ENCODE results near the gene YWHAH. TPM values are rescaled to one million over a fixed set of nuclear protein-coding genes. Genes with fewer than 3 reads are reported as not detected.

The YWHAH gene
- total RNA-seq, 1 donor from 2014 or later, result 138 TPM

- Mint-ChIP-seq H3K27me3 (peaks cover 25% of the 10 kb centered on the region), H3K4me3 (no peak overlapping the region), H3K36me3 (ENCODE audit: low read depth) (no peaks in the 10 kb centered on the region), H3K4me1 (no peaks in the 10 kb centered on the region), H3K27ac (no peak overlapping the region), H3K9me3 (no peaks in the 10 kb centered on the region)
- intact Hi-C loops (cut with micrococcal nuclease), result no loop called here
- no peak for DNase-seq
Measured at GRCh38 chr22:31991102-31991839, 46.9 kb downstream of the YWHAH start.

- no peaks in the 10 kb centered on the region for H3K9me3 Mint-ChIP-seq
- H3K27me3 Mint-ChIP-seq, result peaks cover 26% of the 10 kb centered on the region
- H3K36me3 Mint-ChIP-seq (ENCODE audit: low read depth), result no peaks in the 10 kb centered on the region
- no peak overlapping the region for H3K27ac Mint-ChIP-seq
- no peaks in the 10 kb centered on the region for H3K4me1 Mint-ChIP-seq
- H3K4me3 Mint-ChIP-seq, result no peak overlapping the region
- no peak for DNase-seq
- intact Hi-C loops (cut with micrococcal nuclease), result no loop called here
Measured at GRCh38 chr22:31995046-31995445, 50.7 kb downstream of the YWHAH start.

DNA sequence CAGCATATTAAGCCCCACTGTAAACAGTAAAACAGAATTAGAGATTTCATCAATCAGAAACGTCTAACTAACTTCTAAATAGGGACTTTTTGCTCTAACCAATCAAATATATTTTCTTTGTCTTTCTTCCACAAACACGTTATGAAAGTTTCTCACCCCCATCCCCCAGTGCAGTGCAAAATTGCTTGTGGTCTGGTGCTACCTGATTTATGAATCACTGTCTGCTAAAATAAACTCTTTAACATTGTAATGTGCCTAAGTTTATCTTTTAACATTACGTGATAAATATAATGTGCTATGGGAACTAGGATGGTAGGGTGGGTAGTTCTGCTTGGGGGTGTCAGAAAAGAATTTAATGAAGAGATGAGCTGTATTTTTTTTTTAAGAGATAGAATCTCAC lies 51.5 kb downstream of the YWHAH start:
- H3K27me3 Mint-ChIP-seq, result peaks cover 27% of the 10 kb centered on the region
- no peaks in the 10 kb centered on the region for H3K9me3 Mint-ChIP-seq
- H3K4me1 Mint-ChIP-seq, result no peaks in the 10 kb centered on the region
- no peak overlapping the region for H3K27ac Mint-ChIP-seq
- H3K36me3 Mint-ChIP-seq (ENCODE audit: low read depth), result no peaks in the 10 kb centered on the region
- no peak overlapping the region for H3K4me3 Mint-ChIP-seq
- DNase-seq, result no peak
- intact Hi-C loops (cut with micrococcal nuclease), result no loop called here

DNA sequence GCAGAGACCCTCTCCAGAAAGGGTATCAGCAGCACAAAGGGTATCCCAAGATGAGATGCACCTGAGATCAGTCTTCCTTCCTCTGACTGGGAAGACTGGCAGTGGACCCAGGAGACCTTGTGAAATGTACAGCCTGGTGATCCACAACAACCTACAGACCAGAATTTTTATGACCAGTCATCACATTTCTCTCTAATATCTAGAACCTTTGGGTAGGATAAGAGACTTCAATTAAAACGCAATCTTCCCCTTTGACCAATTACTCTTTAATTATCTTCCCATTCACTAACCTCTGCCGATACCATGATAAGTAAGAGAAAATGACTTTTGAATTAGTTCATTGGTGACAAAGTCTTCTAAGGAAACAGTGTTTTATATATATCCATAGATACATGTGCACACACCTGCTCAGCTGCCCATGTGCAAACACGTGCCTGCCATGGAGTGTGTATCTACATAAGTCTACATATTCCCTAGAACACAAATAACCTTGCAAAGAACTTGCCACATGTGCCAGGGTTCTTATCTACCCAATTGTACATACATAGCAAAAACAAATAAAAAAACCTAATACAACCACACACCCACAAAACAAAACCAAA lies 54.5 kb downstream of the YWHAH start:
- no peak overlapping the region for H3K4me3 Mint-ChIP-seq
- H3K9me3 Mint-ChIP-seq, result no peaks in the 10 kb centered on the region
- H3K36me3 Mint-ChIP-seq (ENCODE audit: low read depth), result no peaks in the 10 kb centered on the region
- peaks cover 23% of the 10 kb centered on the region for H3K27me3 Mint-ChIP-seq
- no peaks in the 10 kb centered on the region for H3K4me1 Mint-ChIP-seq
- intact Hi-C loops (cut with micrococcal nuclease), result no loop called here
- no peak overlapping the region for H3K27ac Mint-ChIP-seq
- no peak for DNase-seq

GRCh38 chr22:32000181-32000580 lies 55.8 kb downstream of the YWHAH start:
- Mint-ChIP-seq H3K4me3 (no peak overlapping the region), H3K36me3 (ENCODE audit: low read depth) (no peaks in the 10 kb centered on the region), H3K27ac (no peak overlapping the region), H3K4me1 (no peaks in the 10 kb centered on the region), H3K9me3 (no peaks in the 10 kb centered on the region), H3K27me3 (peaks cover 23% of the 10 kb centered on the region)
- intact Hi-C loops (cut with micrococcal nuclease), result no loop called here
- no peak for DNase-seq

GRCh38 chr22:32005453-32005852 lies 61.1 kb downstream of the YWHAH start:
- no peaks in the 10 kb centered on the region for H3K4me1 Mint-ChIP-seq

More at GRCh38 chr22:32005453-32005852, 61.1 kb downstream of the YWHAH start:
- no peak for DNase-seq
- Mint-ChIP-seq H3K27me3 (peaks cover 13% of the 10 kb centered on the region), H3K27ac (no peak overlapping the region), H3K9me3 (no peaks in the 10 kb centered on the region), H3K4me3 (no peak overlapping the region), H3K36me3 (ENCODE audit: low read depth) (no peaks in the 10 kb centered on the region)
- intact Hi-C loops (cut with micrococcal nuclease), result no loop called here

Other genes with a start within 250 kb of the YWHAH start
- 61.0 and 63.6 TPM in 2 replicates for gene PRR14L, start 194.4 kb upstream of the YWHAH start, total RNA-seq
- gene DEPDC5, start 190.5 kb upstream of the YWHAH start, total RNA-seq, result 37.9 and 40.6 TPM in 2 replicates
- not detected in 2 replicates for gene SLC5A1, start 98.7 kb downstream of the YWHAH start, total RNA-seq
- not detected in 2 replicates for gene C22orf42, start 214.8 kb downstream of the YWHAH start, total RNA-seq

Measured in activated CD4-positive, alpha-beta T cell treated with anti-CD3 and anti-CD28 coated beads, Interleukin-2, amount 10 ng/mL, durations not matched to agents 24 days and 14 days (primary cell).